PC-3 (cell line): ENCODE measurements around the gene SULT4A1. TPM values are rescaled to one million over a fixed set of nuclear protein-coding genes. Genes with fewer than 3 reads are reported as not detected.

ENCODE experiments used
- ATAC-seq: fragments of 200-7000 bp; cut with Tn5 transposase; 2 replicates; pipeline ENCODE4 v1.9.1; 2020; ENCODE audit warnings: mild to moderate bottlenecking, moderate library complexity
- BruUV-seq: library from RNA; stranded (reverse); fragments of 400-500 nt; replicated peaks from 2 replicates; lab custom pipeline; 2021; lab: Mats Ljungman, UMichigan
- CTCF ChIA-PET: fragments of 300-600 bp; sonication (Branson Sonifier 250); formaldehyde crosslinking; loops from one replicate; lab custom pipeline; 2022; ENCODE audit warnings: antibody characterized with exemption; lab: Charles Lee
- POLR2A ChIA-PET: fragments of 300-600 bp; sonication (Branson Sonifier 250); formaldehyde crosslinking; loops from one replicate; lab custom pipeline; 2022; ENCODE audit warnings: antibody characterized with exemption; ENCODE audit not compliant: unreplicated experiment; lab: Charles Lee
- DNase-seq: peaks from one replicate; pipeline ENCODE4 v3.0.0-alpha.2; 2015
- H2AFZ ChIP-seq: fragments of 300-600 bp; sonication (generic); 2 replicates; pipeline ENCODE4 v1.6.0; 2016; ENCODE audit warnings: antibody characterized with exemption, low read length
- H3F3A ChIP-seq: fragments of 300-600 bp; sonication (generic); one replicate; pipeline ENCODE4 v1.6.0; 2017; ENCODE audit warnings: antibody characterized with exemption, low read length, control low read depth, mild to moderate bottlenecking; ENCODE audit not compliant: unreplicated experiment
- H3K27ac ChIP-seq: fragments of 300-600 bp; sonication (generic); 2 replicates; pipeline ENCODE4 v1.5.1; 2016; ENCODE audit warnings: mild to moderate bottlenecking, low read length
- H3K27me3 ChIP-seq: fragments of 300-600 bp; sonication (generic); 2 replicates; pipeline ENCODE4 v1.6.1; 2016; ENCODE audit warnings: low read length, mixed read lengths
- H3K36me3 ChIP-seq: fragments of 300-600 bp; sonication (generic); 2 replicates; pipeline ENCODE4 v1.6.1; 2016; ENCODE audit warnings: low read depth, mixed run types, low read length, mixed read lengths
- H3K4me1 ChIP-seq: fragments of 300-600 bp; sonication (generic); 2 replicates; pipeline ENCODE4 v1.5.1; 2016; ENCODE audit warnings: low read length; ENCODE audit not compliant: insufficient read depth
- H3K4me2 ChIP-seq: fragments of 300-600 bp; sonication (generic); 2 replicates; pipeline ENCODE4 v1.6.0; 2016; ENCODE audit warnings: low read length
- H3K4me3 ChIP-seq: fragments of 300-600 bp; sonication (generic); 2 replicates; pipeline ENCODE4 v1.5.1; 2016; ENCODE audit warnings: mild to moderate bottlenecking, low read length, mixed read lengths
- H3K79me2 ChIP-seq: fragments of 300-600 bp; sonication (generic); 2 replicates; pipeline ENCODE4 v1.6.1; 2017; ENCODE audit warnings: low read length, mixed read lengths
- H3K9ac ChIP-seq: fragments of 300-600 bp; sonication (generic); 2 replicates; pipeline ENCODE4 v1.6.0; 2016; ENCODE audit warnings: mild to moderate bottlenecking, low read length
- H3K9me2 ChIP-seq: fragments of 300-600 bp; sonication (generic); replicated peaks from 2 replicates; pipeline ENCODE4 v1.6.1; 2016; ENCODE audit warnings: mixed run types, low read length, mixed read lengths
- H3K9me3 ChIP-seq: fragments of 300-600 bp; sonication (generic); 2 replicates; pipeline ENCODE4 v1.6.1; 2016; ENCODE audit warnings: low read length, mixed read lengths
- H4K20me1 ChIP-seq: fragments of 300-600 bp; sonication (generic); 2 replicates; pipeline ENCODE4 v1.6.1; 2016; ENCODE audit warnings: low read length, mixed read lengths
- EZH2 ChIP-seq: fragments of 300-600 bp; sonication (generic); IDR thresholded peaks from one replicate; pipeline ENCODE4 v1.6.1; 2017; ENCODE audit warnings: antibody characterized with exemption, mild to moderate bottlenecking, low read length; ENCODE audit not compliant: unreplicated experiment
- EZH2phosphoT487 ChIP-seq: fragments of 300-600 bp; sonication (generic); IDR thresholded peaks from 2 replicates; pipeline ENCODE4 v1.6.1; 2018; ENCODE audit warnings: mild to moderate bottlenecking, antibody characterized with exemption, low read length, borderline replicate concordance
- intact Hi-C: fragments of 100-400 bp; cut with micrococcal nuclease; formaldehyde crosslinking; loops from 2 replicates; pipeline ENCODE4 v1.9.0; 2023
- total RNA-seq: library from RNA; depleted of rRNA; stranded (reverse); fragments of >200 nt; gene quantifications from 2 replicates; pipeline ENCODE4 v1.2.3, GENCODE V29; 2014
- TF ChIP-seq, protein P1 (sequence below): fragments of 300-600 bp; sonication (generic); conservative IDR thresholded peaks from 2 replicates; pipeline ENCODE4 v1.5.1; 2017; ENCODE audit warnings: antibody characterized with exemption, low read depth, mild to moderate bottlenecking, low read length

Gene SULT4A1
- total RNA-seq, 1 experiment from 2014 or later: not detected

DNA sequence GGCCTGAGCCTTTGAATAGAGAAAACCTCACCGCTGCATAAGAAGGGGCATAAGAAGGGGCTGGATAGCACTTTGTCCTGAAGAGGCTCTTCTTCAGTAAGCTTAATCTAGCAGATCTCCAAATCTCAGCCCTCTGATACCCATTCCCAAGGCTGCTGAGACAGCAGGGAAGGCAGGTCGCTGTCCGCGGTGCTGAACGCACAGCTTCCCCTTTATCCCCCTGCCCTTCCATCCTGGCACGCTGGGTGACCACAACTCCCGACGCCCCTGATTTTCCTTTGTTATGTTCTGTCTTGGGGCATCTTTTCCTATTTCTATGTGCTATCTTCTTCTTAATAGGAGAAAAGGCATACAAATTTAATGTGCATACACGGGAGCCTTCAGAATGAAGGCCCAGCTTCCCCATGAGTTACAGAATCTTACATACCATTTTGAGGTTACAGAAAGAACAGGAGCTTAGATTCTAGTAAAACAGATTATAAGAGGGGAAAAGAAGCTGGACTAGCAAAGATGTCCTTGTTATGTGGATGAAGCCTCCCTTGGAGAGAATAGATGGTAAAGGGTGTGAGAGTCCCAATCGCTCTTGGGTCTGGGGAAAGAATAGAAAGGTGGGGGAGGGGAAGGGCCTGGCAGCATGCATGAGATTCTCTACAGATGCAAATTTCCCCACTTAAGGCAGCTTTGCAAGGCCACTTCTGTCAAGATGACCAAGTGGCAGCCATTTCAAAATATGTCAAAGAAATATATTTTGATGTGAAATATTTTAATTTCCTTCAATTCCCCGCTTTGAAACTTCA, 5.7 kb upstream of the SULT4A1 start:
- Histone ChIP-seq H3F3A (no peaks in the 10 kb centered on the region), H3K79me2 (no peaks in the 10 kb centered on the region), H3K27ac (no peak overlapping the region), H3K4me2 (no peak overlapping the region), H3K4me1 (no peaks in the 10 kb centered on the region), H3K27me3 (peaks cover 25% of the 10 kb centered on the region), H3K9ac (no peak overlapping the region), H2AFZ (no peak overlapping the region), H3K9me3 (no peaks in the 10 kb centered on the region), H3K9me2 (no peaks in the 10 kb centered on the region), H4K20me1 (no peaks in the 10 kb centered on the region), H3K4me3 (no peak overlapping the region), H3K36me3 (no peaks in the 10 kb centered on the region)
- no TSS peak for BruUV-seq
- ATAC-seq (peak; percentile 65), DNase-seq (peak; percentile 64)
- ChIA-PET POLR2A (interaction anchor here (0.6 kb wide), 1 partner anchor 614 kb away, joined by 7 read pairs; no protein-coding TSS in a partner anchor), CTCF (interaction anchor here (0.7 kb wide), 1 partner anchor 13 kb away, joined by 5 read pairs; no protein-coding TSS in a partner anchor)
- intact Hi-C loops: no loop called here
- no peak for TF ChIP-seq EZH2phosphoT487
- TF ChIP-seq, protein P1, sequence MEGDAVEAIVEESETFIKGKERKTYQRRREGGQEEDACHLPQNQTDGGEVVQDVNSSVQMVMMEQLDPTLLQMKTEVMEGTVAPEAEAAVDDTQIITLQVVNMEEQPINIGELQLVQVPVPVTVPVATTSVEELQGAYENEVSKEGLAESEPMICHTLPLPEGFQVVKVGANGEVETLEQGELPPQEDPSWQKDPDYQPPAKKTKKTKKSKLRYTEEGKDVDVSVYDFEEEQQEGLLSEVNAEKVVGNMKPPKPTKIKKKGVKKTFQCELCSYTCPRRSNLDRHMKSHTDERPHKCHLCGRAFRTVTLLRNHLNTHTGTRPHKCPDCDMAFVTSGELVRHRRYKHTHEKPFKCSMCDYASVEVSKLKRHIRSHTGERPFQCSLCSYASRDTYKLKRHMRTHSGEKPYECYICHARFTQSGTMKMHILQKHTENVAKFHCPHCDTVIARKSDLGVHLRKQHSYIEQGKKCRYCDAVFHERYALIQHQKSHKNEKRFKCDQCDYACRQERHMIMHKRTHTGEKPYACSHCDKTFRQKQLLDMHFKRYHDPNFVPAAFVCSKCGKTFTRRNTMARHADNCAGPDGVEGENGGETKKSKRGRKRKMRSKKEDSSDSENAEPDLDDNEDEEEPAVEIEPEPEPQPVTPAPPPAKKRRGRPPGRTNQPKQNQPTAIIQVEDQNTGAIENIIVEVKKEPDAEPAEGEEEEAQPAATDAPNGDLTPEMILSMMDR: no peak
- no peak for TF ChIP-seq EZH2

DNA sequence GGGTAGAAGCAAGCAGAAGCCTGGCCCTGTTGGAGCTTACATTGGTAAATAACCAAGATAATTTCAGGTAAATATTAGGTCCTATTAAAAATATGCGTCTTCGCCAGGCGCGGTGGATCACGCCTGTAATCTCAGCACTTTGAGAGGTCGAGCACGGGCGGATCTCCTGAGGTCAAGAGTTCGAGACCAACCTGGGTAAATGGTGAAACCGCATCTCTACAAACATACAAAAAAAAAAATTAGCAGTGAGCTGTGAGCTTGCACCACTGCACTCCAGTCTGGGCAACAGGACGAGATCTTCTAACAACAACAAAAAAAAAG, 529 bp upstream of the SULT4A1 start:
- ChIA-PET POLR2A (no interaction called here), CTCF (no interaction called here)
- TF ChIP-seq EZH2phosphoT487 (no peak), EZH2 (no peak)
- TF ChIP-seq, protein P1: no peak
- intact Hi-C loops: no loop called here
- peaks cover 43% of the 10 kb centered on the region for H3K27me3 ChIP-seq
- H4K20me1 ChIP-seq: no peaks in the 10 kb centered on the region
- H3K4me3 ChIP-seq: no peak overlapping the region
- no peaks in the 10 kb centered on the region for H3F3A ChIP-seq
- no peaks in the 10 kb centered on the region for H3K9me2 ChIP-seq
- H3K4me2 ChIP-seq: no peak overlapping the region
- BruUV-seq: no TSS peak
- H3K36me3 ChIP-seq: no peaks in the 10 kb centered on the region
- H3K4me1 ChIP-seq: no peaks in the 10 kb centered on the region
- ATAC-seq (no peak), DNase-seq (no peak)
- no peak overlapping the region for H2AFZ ChIP-seq
- no peaks in the 10 kb centered on the region for H3K9me3 ChIP-seq
- H3K79me2 ChIP-seq: no peaks in the 10 kb centered on the region
- no peak overlapping the region for H3K9ac ChIP-seq
- H3K27ac ChIP-seq: no peak overlapping the region

DNA sequence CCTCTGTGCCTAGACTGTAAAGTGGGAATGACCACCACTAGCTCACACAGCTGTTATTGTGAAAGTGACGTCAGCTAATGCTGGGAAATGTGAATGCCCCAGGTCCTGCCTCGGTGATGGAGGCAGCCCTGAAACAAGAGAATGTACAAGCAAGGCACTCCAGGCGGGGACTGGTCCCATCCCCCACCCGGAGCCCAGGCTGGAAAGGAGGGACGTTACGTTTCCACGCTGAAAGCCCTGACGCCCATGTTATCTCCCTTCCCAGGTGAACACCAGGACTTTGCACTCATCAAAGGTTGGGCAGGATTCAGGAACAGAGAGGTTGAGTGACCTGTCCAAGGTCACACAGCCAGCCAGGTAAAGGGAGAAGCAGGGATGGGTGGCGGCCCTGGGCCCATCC, 784 bp downstream of the SULT4A1 start:
- peaks cover 43% of the 10 kb centered on the region for H3K27me3 ChIP-seq
- H3K4me1 ChIP-seq: no peaks in the 10 kb centered on the region
- no peaks in the 10 kb centered on the region for H4K20me1 ChIP-seq
- DNase-seq: no peak
- no peaks in the 10 kb centered on the region for H3K9me2 ChIP-seq
- no peak overlapping the region for H2AFZ ChIP-seq
- BruUV-seq: no TSS peak
- no peak overlapping the region for H3K4me3 ChIP-seq
- POLR2A ChIA-PET: no interaction called here
- intact Hi-C loops: no loop called here
- no peaks in the 10 kb centered on the region for H3F3A ChIP-seq
- no peak overlapping the region for H3K9ac ChIP-seq
- H3K4me2 ChIP-seq: no peak overlapping the region
- H3K27ac ChIP-seq: no peak overlapping the region
- CTCF ChIA-PET: no interaction called here
- H3K36me3 ChIP-seq: no peaks in the 10 kb centered on the region
- TF ChIP-seq, protein P1: no peak
- no peak for TF ChIP-seq EZH2phosphoT487
- TF ChIP-seq EZH2: no peak
- H3K79me2 ChIP-seq: no peaks in the 10 kb centered on the region
- ATAC-seq: no peak
- no peaks in the 10 kb centered on the region for H3K9me3 ChIP-seq
